NCI-H1436 treated with DMSO at 0.1 percent for 48 hours (cell line): ENCODE measurements around the gene IGF1R.

Source experiments
- DNase-seq: peaks from one replicate; lab custom pipeline; 2025; lab: John Stamatoyannopoulos, UW

IGF1R gene

DNA sequence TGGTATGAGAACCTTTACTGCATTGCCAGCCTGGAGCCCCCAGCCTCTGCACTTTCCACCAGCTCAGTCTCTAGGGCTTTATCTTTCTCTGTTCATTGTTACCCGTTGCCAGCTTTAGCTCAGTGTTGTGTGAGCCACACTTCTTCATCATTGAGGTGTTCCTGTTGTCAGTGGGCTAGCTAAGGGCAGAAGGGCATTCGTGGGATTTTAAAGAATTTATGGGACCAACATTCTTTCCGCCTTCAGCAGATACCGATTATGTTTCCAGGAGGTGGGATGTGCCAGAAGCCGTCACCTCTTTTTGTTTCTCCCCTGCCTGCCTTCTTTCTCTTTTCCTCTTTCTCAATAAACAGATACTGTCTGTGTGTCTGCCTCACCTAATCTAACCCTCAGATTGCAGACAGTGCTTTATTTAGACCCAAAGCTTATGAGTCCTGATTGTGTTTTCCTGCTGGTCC is 294.7 kb downstream of the IGF1R start:
- DNase-seq, result no peak

DNA sequence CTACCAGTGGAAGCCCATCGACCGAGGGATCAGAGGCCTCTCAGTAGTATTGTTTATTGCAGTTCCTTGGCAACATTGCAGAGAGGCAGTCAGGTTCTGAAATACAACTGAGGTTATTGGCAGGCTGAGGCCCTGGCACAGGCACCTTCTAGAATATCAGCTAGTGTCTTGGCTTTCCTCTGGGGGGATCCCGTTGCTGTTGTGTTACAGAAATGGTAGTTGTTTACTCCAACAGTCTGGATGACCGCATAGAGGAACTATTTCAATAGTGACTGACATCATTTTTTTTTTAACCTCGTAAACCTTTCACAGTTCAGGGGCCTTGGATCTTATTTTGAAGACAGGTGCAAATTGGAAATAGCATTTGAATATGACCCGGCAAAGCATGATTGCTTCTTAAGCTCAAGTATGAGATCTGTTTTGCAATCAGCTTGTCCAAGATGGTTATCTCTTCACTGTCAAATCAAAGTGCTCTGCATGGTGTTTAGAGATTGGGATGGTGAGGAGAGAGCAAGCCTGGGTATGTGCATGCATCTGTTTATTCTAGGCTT is 295.3 kb downstream of the IGF1R start:
- no peak for DNase-seq

DNA sequence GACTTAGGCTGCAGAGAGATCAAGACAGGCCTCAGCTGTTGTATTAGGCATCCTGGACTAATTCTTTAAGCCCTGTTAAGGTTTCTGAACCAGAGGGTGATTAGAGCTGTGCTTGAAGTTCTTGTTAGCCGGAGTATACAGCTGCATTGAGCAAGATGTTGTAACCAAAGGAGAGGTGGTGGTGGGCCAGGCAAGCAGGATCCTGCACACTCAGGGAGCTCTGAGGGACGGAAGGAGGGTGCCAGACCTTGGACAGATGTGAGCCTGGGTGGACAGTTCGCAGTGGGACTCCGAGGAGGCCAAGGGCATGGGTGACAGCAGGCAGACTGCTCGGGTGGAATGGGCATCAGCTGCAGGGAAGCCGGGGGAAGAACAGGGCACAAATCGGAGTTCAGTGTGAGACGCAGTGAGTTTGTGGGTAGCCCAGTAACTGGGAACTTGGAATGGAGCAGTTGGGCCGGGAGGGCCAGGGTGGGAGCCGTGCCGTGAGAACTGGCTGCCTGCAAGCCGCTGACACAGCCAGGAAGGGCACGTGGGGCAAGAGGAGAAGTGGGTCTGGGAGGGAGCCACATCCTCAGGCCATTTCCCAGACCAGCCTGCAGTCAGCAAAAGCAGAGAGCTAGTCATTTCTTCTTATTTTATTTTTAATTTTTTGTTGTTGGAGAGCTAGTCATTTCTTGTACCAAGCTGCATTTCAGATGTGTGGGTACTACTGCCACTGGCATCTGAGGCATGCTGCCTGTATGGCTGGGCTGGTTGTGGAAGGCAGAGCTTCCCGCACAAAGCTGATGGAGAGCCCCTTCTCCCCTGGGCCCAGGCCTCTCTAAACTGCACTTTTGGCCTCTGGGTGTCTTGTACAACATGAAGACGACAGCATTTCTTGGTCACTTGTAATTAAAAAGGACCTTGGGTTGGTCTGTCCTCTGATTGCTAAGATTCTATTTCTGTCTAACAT is 298.2 kb downstream of the IGF1R start:
- no peak for DNase-seq

GRCh38 chr15:98948456-98948855 is 300.1 kb downstream of the IGF1R start:
- DNase-seq, result no peak

DNA sequence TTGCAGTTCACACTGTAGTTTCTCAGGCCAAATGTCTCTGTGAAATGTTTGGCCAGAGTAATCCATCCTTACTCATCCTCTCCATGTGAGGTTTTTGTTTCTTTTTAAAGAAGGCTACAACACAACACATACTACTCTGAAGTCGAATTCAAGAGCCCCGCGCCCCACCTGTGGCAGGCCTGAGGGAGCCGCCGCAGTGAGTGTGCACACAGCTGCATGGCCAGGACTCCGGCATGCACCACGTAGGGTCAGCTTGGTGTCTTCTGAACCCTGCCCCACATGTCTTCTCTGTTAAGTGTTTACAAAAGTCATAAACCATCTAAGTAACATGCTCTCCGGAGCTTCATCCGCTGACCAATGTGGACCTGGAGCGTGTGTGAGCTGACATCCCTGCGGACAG is 300.6 kb downstream of the IGF1R start:
- no peak for DNase-seq

- DNase-seq, result no peak
These were observed 301.3 kb downstream of the IGF1R start for GRCh38 chr15:98949624-98950023.

- DNase-seq, result no peak
These were observed 301.9 kb downstream of the IGF1R start for GRCh38 chr15:98950248-98950647.

DNA sequence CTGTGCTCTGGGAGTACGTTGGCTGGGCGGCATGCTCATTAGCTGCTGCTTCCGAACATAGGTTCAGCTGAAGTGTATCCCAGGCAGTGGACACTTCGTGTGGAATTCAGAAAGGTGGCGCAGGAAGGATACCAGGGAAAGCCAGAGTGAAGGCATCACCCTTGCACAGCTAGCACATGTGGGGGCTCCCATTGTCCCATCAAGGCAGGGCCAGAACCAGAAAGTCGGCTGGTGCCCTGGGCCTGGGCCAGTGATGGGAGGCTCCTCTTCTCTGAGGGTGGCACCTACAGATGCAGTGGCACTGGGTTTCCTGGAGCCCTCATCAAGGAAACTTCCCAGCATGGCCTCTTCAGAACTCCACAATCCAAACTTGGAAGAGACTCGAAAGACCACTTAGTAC is 302.7 kb downstream of the IGF1R start:
- no peak for DNase-seq

DNA sequence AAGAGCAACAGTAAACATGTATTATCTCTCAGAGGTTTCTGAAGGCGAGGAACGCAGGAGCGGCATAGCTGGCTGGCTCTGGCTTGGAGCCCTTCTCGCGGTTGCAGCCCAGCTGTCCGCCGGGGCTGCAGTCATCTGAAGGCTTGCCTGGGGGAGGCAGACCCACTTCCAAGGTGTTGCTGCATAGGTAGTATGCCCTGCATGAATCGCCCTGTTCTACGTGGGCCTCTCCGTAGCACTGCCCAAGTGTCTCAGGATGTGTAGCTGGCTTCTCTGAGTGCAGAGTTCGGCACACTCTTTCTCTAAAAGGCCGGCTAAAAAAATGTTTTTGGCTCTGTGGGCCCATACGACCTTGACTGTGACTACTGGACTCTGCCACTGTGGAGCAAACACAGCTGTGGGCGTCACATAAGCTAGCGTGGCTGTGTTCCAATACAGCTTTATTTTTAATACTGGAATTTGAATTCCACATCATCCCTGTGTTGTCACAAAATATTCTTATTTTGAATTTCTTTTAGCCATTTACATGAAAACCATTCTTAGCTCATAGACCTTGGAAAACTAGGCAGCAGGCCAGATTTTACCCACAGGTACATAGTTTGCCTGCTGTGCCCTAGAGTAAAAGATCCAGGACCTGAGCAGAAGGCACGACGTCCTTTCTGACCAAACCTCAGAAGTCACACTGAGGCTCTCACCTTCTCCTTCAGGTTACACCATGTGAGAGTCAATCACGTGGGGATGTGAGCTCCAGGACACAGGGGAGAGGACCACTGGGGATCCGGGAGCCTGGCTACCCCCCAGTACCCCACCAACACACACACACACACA is 303.4 kb downstream of the IGF1R start:
- DNase-seq, result no peak

- no peak for DNase-seq
These were observed 304.1 kb downstream of the IGF1R start for GRCh38 chr15:98952381-98952803.

- DNase-seq, result no peak
These were observed 304.9 kb downstream of the IGF1R start for GRCh38 chr15:98953000-98953787.

DNA sequence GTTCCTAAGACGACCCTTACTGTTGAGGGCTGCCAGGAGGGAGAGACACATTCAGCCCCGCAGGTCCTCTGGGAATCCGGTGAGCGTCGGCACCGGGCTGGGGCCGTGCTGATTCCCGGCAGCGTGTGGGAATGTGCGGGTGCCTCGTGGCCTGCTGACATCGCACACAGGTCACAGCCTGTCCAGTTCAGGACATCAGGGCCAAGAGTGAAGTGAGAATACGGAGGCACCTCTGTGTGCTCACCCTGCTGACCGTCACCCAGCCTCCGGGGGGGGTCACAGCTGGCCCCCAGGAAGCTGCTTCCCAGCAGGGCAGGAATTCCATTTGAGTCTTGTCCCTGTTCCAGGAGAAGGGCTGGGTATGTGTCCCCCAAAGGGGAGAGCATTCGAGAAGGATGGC is 305.6 kb downstream of the IGF1R start:
- no peak for DNase-seq

- no peak for DNase-seq
These were observed 306.1 kb downstream of the IGF1R start for GRCh38 chr15:98954411-98954810.

GRCh38 chr15:98955331-98955730 is 307.0 kb downstream of the IGF1R start:
- DNase-seq, result no peak

DNA sequence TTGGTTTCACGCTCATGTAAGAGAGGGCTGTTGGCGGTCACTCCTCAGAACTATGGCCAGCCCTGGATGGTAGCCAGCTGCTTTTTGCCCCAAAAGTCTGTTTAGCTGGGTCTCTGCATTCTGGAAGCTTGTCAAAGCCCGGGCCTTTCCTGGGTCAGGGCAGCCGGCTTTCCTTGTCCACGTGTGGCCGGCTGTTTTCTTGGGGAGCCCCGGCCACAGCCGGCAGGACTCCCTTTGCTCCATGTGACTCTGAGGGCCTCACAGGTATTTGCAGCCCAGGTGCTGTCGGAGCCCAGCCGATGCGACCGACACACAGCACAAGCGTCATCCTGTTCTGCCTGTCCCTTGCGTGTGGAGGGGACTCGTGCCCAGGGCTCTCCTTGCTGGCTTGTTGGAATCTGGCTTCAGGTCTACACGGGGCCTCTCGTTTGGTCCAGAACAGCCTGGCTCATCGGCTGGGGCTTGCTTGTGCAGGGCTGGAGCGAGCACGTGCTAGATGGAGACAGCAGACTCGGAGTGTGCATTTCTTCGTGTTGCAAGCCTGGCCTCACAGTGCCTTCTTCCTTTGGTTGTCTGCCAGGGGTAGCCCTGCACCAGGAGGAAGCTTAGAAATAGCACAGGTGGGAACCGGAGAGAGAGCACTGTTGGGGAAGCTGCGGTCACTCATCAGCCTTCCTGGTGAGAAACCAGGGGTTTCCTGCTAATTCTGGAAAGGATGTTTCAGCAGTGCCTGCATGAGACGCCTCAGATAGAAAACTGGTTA is 307.8 kb downstream of the IGF1R start:
- DNase-seq, result no peak

DNA sequence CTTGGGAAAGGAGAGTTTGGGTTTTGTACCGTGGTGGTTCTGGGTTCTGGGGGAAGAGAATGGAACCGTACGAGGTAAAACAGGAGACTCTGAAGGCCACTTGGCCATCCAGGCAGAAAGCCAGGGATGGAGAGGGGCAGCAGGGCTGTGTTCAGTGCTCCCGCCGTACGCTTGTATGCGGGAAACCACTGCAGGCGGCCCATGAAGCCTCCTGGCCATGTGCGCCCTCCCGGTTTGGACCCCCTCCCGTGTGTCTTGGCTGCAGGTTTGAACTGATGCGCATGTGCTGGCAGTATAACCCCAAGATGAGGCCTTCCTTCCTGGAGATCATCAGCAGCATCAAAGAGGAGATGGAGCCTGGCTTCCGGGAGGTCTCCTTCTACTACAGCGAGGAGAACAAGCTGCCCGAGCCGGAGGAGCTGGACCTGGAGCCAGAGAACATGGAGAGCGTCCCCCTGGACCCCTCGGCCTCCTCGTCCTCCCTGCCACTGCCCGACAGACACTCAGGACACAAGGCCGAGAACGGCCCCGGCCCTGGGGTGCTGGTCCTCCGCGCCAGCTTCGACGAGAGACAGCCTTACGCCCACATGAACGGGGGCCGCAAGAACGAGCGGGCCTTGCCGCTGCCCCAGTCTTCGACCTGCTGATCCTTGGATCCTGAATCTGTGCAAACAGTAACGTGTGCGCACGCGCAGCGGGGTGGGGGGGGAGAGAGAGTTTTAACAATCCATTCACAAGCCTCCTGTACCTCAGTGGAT is 308.6 kb downstream of the IGF1R start:
- DNase-seq, result no peak

DNA sequence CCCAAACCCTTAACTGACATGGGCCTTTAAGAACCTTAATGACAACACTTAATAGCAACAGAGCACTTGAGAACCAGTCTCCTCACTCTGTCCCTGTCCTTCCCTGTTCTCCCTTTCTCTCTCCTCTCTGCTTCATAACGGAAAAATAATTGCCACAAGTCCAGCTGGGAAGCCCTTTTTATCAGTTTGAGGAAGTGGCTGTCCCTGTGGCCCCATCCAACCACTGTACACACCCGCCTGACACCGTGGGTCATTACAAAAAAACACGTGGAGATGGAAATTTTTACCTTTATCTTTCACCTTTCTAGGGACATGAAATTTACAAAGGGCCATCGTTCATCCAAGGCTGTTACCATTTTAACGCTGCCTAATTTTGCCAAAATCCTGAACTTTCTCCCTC is 309.3 kb downstream of the IGF1R start:
- no peak for DNase-seq

- no peak for DNase-seq
These were observed 309.7 kb downstream of the IGF1R start for GRCh38 chr15:98958076-98958475.

- DNase-seq, result no peak
These were observed 310.7 kb downstream of the IGF1R start for GRCh38 chr15:98958918-98959639.

DNA sequence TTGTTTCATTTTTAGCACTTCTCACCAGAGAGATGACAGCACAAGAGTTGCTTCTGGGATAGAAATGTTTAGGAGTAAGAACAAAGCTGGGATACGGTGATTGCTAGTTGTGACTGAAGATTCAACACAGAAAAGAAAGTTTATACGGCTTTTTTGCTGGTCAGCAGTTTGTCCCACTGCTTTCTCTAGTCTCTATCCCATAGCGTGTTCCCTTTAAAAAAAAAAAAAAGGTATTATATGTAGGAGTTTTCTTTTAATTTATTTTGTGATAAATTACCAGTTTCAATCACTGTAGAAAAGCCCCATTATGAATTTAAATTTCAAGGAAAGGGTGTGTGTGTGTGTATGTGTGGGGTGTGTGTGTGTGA is 311.3 kb downstream of the IGF1R start:
- DNase-seq, result no peak
